Osteocyte (in vitro differentiated cells): ENCODE data around the gene GNG4. TPM values are rescaled to one million over a fixed set of nuclear protein-coding genes. Genes with fewer than 3 reads are reported as not detected.

Experiments
- DNase-seq: peaks from one replicate; pipeline ENCODE4 v3.0.0; 2021; ENCODE audit warnings: mixed read lengths; ENCODE audit not compliant: unreplicated experiment; ENCODE audit errors: extremely low spot score
- H3K27ac Mint-ChIP-seq: one replicate; pipeline ENCODE4 v1.8.0; 2021; ENCODE audit warnings: mild to moderate bottlenecking, mixed read lengths; ENCODE audit not compliant: unreplicated experiment
- H3K27me3 Mint-ChIP-seq: one replicate; pipeline ENCODE4 v1.8.0; 2021; ENCODE audit warnings: mixed read lengths; ENCODE audit not compliant: unreplicated experiment
- H3K36me3 Mint-ChIP-seq: one replicate; pipeline ENCODE4 v1.8.0; 2021; ENCODE audit warnings: mixed read lengths; ENCODE audit not compliant: unreplicated experiment
- H3K4me1 Mint-ChIP-seq: one replicate; pipeline ENCODE4 v1.8.0; 2021; ENCODE audit warnings: mixed read lengths; ENCODE audit not compliant: unreplicated experiment
- H3K4me3 Mint-ChIP-seq: one replicate; pipeline ENCODE4 v1.8.0; 2021; ENCODE audit warnings: mild to moderate bottlenecking, moderate library complexity, mixed read lengths; ENCODE audit not compliant: unreplicated experiment
- H3K9me3 Mint-ChIP-seq: one replicate; pipeline ENCODE4 v1.8.0; 2021; ENCODE audit warnings: mixed read lengths; ENCODE audit not compliant: unreplicated experiment
- total RNA-seq: library from RNA; stranded (reverse); gene quantifications from 2 replicates; pipeline ENCODE4 v1.2.1, GENCODE V29; 2021
- TF ChIP-seq, protein P1 (sequence below): fragments of 200-600 bp; sonication (generic); IDR thresholded peaks from 2 replicates; pipeline ENCODE4 v1.5.0; 2021; ENCODE audit warnings: antibody characterized with exemption, mild to moderate bottlenecking, moderate library complexity

Gene GNG4
- total RNA-seq, 1 donor from 2014 or later: 0.83 TPM

DNA sequence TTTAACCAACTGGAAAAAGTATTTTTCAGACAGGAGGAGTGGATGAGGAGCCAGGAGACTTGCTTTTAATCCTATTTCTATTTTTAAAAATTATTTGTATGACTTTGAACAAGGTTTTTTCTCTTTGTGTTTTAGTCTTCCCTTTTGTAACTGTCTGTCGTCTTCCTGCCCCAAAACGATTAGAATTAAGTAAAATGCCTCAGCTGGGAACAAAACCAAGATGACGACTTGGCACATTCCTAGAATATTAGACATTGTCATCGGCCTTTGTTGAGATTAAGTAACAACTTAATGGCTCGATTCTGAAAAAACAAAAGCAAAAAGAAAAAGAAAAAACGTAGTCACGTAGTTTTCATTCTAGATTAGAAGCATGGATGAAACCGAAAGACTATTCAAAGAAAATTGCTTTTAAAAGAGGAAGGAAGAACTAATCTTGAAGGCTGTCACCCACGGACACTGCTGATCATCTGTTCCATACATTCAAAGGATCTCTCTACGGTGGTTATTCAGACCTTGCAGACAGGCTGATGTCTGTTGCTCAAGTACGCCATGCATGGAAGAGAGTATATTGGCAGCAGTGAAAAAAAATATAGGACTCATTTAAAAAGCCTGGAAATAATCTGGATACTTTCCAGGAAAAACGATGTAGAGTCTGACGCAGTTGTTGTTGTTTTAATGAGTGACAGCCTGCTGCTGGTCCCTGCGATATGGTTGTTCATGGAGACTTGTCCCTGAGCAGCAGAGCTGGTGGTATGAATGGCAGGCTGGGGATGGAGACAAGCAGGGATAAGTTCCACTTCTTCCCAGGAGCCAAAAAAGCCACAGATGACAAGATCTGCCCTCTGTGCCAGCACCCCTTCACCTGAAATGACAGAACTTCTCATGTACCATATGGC is 16.8 kb downstream of the GNG4 start:
- DNase-seq: no peak
- TF ChIP-seq, protein P1, sequence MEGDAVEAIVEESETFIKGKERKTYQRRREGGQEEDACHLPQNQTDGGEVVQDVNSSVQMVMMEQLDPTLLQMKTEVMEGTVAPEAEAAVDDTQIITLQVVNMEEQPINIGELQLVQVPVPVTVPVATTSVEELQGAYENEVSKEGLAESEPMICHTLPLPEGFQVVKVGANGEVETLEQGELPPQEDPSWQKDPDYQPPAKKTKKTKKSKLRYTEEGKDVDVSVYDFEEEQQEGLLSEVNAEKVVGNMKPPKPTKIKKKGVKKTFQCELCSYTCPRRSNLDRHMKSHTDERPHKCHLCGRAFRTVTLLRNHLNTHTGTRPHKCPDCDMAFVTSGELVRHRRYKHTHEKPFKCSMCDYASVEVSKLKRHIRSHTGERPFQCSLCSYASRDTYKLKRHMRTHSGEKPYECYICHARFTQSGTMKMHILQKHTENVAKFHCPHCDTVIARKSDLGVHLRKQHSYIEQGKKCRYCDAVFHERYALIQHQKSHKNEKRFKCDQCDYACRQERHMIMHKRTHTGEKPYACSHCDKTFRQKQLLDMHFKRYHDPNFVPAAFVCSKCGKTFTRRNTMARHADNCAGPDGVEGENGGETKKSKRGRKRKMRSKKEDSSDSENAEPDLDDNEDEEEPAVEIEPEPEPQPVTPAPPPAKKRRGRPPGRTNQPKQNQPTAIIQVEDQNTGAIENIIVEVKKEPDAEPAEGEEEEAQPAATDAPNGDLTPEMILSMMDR: no peak
- no peaks in the 10 kb centered on the region for H3K9me3 Mint-ChIP-seq
- peak overlapping the region; percentile 69 for H3K4me3 Mint-ChIP-seq
- peak overlapping the region; percentile 69 for H3K27ac Mint-ChIP-seq
- peaks cover 16% of the 10 kb centered on the region for H3K4me1 Mint-ChIP-seq
- no peaks in the 10 kb centered on the region for H3K36me3 Mint-ChIP-seq
- no peaks in the 10 kb centered on the region for H3K27me3 Mint-ChIP-seq

DNA sequence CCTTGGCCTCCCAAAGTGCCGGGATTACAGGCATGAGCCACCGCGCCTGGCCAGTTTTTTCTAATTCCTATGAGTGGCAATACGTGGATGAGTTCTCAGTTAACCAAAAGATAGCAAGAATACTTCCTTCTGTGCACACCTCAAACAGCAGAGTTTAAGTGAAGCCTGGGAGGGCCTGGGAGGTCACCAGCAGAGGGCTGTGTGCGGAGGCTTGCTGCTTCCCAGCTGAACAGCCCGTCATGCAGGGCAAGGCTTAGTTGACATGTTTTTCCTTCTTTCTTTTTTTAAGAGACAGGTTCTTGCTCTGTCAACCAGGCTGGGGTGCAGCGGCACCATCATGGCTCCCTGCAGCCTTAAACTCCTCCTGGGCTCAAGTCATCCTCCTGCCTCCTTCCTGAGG is 17.8 kb downstream of the GNG4 start:
- TF ChIP-seq, protein P1: no peak
- Mint-ChIP-seq H3K36me3 (no peaks in the 10 kb centered on the region), H3K4me3 (peak overlapping the region; percentile 69)

DNA sequence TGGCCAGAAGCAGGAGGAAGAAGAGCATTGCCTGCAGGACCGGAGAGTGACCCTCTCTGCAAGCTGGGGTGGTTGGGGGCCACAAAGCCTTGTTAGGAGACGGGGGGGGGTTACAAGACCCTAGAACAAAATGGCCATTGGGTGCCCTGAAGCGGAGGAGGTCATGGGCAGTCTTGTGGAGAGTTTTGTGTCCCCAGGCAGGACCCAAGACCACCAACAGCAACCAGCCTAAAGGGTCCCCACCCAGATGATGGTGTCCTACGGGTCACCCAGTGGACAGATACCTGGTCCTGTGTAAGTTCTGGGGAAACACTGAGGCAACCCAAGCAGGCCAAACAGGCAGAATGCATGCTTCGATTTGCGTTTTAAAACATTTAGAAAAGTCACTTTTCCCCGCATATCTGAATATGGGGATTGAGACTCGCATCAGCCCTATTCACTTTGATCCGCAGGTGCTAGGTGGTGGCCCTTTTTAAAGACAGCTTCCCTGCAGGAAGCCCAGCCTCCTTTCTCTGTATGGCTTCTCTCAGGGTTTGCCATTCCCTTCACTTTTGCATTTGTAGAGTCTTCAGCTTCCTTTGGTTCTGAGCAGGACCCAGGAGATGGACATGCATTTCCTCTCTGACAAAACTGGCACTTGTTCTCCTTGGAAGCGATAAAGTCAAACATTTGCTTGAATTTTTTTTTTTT is 21.1 kb downstream of the GNG4 start:
- H3K27me3 Mint-ChIP-seq: peaks cover 2% of the 10 kb centered on the region
- no peaks in the 10 kb centered on the region for H3K36me3 Mint-ChIP-seq
- H3K4me1 Mint-ChIP-seq: peaks cover 34% of the 10 kb centered on the region
- no peak overlapping the region for H3K27ac Mint-ChIP-seq
- no peak overlapping the region for H3K4me3 Mint-ChIP-seq
- no peaks in the 10 kb centered on the region for H3K9me3 Mint-ChIP-seq
- no peak for DNase-seq
- TF ChIP-seq, protein P1: no peak

More for the DNA sequence above, 17.8 kb downstream of the GNG4 start:
- H3K4me1 Mint-ChIP-seq: peaks cover 16% of the 10 kb centered on the region
- H3K9me3 Mint-ChIP-seq: no peaks in the 10 kb centered on the region
- no peak overlapping the region for H3K27ac Mint-ChIP-seq
- no peak for DNase-seq
- no peaks in the 10 kb centered on the region for H3K27me3 Mint-ChIP-seq

DNA sequence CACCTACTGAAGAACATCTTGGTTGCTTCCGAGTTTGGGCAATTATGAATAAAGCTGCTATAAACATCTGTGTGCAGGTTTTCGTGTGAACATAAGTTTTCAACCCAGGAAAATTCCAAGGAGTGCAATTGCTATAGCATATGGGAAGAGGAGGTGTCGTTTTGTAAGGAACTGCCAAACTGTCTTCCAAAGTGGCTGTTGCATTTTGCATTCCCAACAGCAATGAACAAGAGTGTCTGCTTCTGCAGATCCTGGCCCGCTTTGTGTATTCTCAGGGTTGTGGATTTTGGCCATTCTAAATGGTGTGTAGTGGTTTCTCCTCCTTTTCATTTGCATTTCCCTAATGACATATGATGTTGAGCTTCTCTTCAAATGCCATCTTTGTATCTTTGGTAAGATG is 23.8 kb downstream of the GNG4 start:
- DNase-seq: no peak
- Mint-ChIP-seq H3K27ac (no peak overlapping the region), H3K4me1 (peaks cover 19% of the 10 kb centered on the region), H3K4me3 (no peak overlapping the region), H3K27me3 (peaks cover 2% of the 10 kb centered on the region), H3K36me3 (no peaks in the 10 kb centered on the region), H3K9me3 (no peaks in the 10 kb centered on the region)
- TF ChIP-seq, protein P1: no peak

DNA sequence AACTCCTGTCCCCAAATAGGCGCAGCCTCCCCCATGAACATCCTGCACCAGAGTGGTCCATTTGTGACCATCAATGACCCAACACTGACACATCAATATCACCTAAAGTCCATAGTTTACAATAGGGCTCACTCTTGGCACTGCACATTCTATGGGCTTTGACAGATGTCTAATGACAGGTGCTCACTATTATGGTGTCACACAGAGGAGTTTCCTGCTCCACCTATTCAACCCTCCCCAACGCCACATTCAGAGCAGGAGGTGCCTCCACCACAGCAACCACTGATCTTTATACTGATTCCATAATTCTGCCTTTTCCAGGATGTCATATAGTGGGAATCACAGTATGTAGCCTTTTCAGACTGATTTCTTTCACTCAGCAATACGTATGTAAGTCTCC is 24.2 kb downstream of the GNG4 start:
- no peaks in the 10 kb centered on the region for H3K9me3 Mint-ChIP-seq
- peaks cover 19% of the 10 kb centered on the region for H3K4me1 Mint-ChIP-seq
- no peak for DNase-seq
- H3K36me3 Mint-ChIP-seq: no peaks in the 10 kb centered on the region
- H3K4me3 Mint-ChIP-seq: no peak overlapping the region
- no peak overlapping the region for H3K27ac Mint-ChIP-seq
- H3K27me3 Mint-ChIP-seq: peaks cover 2% of the 10 kb centered on the region
- TF ChIP-seq, protein P1: no peak
